Stimulated activated CD8-positive, alpha-beta memory T cell treated with anti-CD3 and anti-CD28 coated beads, Interleukin-15, amount 100 ng/mL, for 1 hour (primary cell): Measurements from ENCODE around the gene SLC12A6.
A peak's percentile ranks its signal among the peaks of the same experiment; 100 is the strongest.
"Not testable (repeated sequence)": the region's sequence is repeated elsewhere in the genome, so short reads cannot be mapped to it uniquely, and the experiment has no call there.

Experiments
- DNase-seq: peaks from one replicate; pipeline ENCODE4 v3.0.0-alpha.2; 2020; ENCODE audit warnings: low read depth

The SLC12A6 gene

GRCh38 chr15:34337557-34338306 is at the start of gene SLC12A6:
Gene SLC12A6, minus strand, starts transcription at chr15:34337781. Its CDS starts 1,101 bp downstream, at chr15:34336680.
- DNase-seq, result peak; percentile 74

- DNase-seq, result not testable (repeated sequence)
These were observed 44.4 kb upstream of the SLC12A6 start for GRCh38 chr15:34381829-34382521.

GRCh38 chr15:34380491-34380890 is 42.9 kb upstream of the SLC12A6 start:
- not testable (repeated sequence) for DNase-seq

GRCh38 chr15:34376856-34377255 is 39.3 kb upstream of the SLC12A6 start:
- no peak for DNase-seq

- DNase-seq, result not testable (repeated sequence)
These were observed 38.0 kb upstream of the SLC12A6 start for GRCh38 chr15:34375541-34375940.

GRCh38 chr15:34374816-34375215 is 37.2 kb upstream of the SLC12A6 start:
- no peak for DNase-seq

- DNase-seq, result no peak
These were observed 36.4 kb upstream of the SLC12A6 start for GRCh38 chr15:34373951-34374350.

GRCh38 chr15:34370643-34371042 is 33.1 kb upstream of the SLC12A6 start:
- DNase-seq, result no peak

GRCh38 chr15:34370129-34370528 is 32.5 kb upstream of the SLC12A6 start:
- DNase-seq, result no peak

GRCh38 chr15:34367101-34368081 is 29.8 kb upstream of the SLC12A6 start, which contains the start of gene LPCAT4:
Gene LPCAT4, minus strand, starts transcription at chr15:34367196. Its CDS starts 96 bp downstream, at chr15:34367100.
- DNase-seq, result peak; percentile 79

GRCh38 chr15:34366271-34367065 is 28.9 kb upstream of the SLC12A6 start:
- DNase-seq, result no peak

- no peak for DNase-seq
These were observed 28.3 kb upstream of the SLC12A6 start for GRCh38 chr15:34365836-34366235.

GRCh38 chr15:34365091-34365825 is 27.7 kb upstream of the SLC12A6 start:
- no peak for DNase-seq

- no peak for DNase-seq
These were observed 26.5 kb upstream of the SLC12A6 start for GRCh38 chr15:34364041-34364440.

- DNase-seq, result no peak
These were observed 24.6 kb upstream of the SLC12A6 start for GRCh38 chr15:34362047-34362773.

- no peak for DNase-seq
These were observed 23.7 kb upstream of the SLC12A6 start for GRCh38 chr15:34361278-34361677.

GRCh38 chr15:34360298-34360697 is 22.7 kb upstream of the SLC12A6 start:
- DNase-seq, result no peak

GRCh38 chr15:34359416-34359815 is 21.8 kb upstream of the SLC12A6 start:
- DNase-seq, result no peak

GRCh38 chr15:34358948-34359347 is 21.4 kb upstream of the SLC12A6 start:
- no peak for DNase-seq

GRCh38 chr15:34358367-34358766 is 20.8 kb upstream of the SLC12A6 start:
- DNase-seq, result no peak
